ENCODE measurements around the gene AURKAIP1. TPM values are rescaled to one million over a fixed set of nuclear protein-coding genes. Genes with fewer than 3 reads are reported as not detected.

The AURKAIP1 gene
- total RNA-seq, 1 experiment from 2014 or later: 196 TPM

DNA sequence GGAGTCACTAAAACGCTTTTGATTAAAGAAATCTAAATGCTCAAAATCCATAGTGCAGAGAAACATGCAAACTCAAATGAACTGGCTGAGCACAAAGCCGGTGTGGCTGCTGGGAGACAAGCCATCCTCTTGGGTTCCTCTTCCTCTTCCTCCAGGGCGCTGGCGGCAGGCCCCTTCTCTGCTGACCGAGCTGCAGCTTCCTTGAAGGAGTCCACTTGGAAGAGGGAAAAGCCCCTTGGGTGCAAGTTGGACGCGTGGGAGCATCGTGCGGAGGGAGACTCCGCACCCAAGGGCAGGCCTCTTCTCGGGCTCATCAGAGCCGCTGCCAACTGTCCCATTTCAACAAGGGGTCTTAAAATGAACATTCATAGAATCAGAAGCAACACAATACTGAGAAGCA is 16.2 kb upstream of the AURKAIP1 start:
- Histone ChIP-seq H4K91ac (ENCODE audit: insufficient read length, low read depth, low read length) (no peak overlapping the region), H3K23me2 (ENCODE audit: insufficient read length, low read depth, low read length, poor library complexity, severe bottlenecking) (no peaks in the 10 kb centered on the region), H3K23ac (ENCODE audit: insufficient read length, low read depth, low read length) (no peak overlapping the region), H2BK5ac (ENCODE audit: insufficient read length, low read length) (no peak overlapping the region), H4K5ac (ENCODE audit: insufficient read length, low read depth, low read length) (no peak overlapping the region), H3K4me2 (ENCODE audit: insufficient read depth, insufficient read length, low read length) (no peak overlapping the region), H2AK5ac (ENCODE audit: insufficient read length, low read length) (no peak overlapping the region), H4K8ac (replicated peaks; ENCODE audit: insufficient read length, low read depth, low read length) (no peak overlapping the region), H3K4ac (ENCODE audit: low read depth, low read length) (no peak overlapping the region), H3K4me1 (ENCODE audit: insufficient read depth, low read length) (no peaks in the 10 kb centered on the region), H3K79me1 (ENCODE audit: insufficient read depth, low read depth, low read length, poor library complexity, severe bottlenecking) (no peaks in the 10 kb centered on the region), H3K56ac (ENCODE audit: insufficient read length, low read depth, low read length) (no peak overlapping the region), H3T11ph (ENCODE audit: low read length) (no peak overlapping the region), H3K27ac (ENCODE audit: insufficient read length, low read depth, low read length) (no peak overlapping the region), H3K9ac (ENCODE audit: extremely low read depth, insufficient read length, low read length) (no peak overlapping the region), H2BK20ac (ENCODE audit: low read depth, low read length, poor library complexity, severe bottlenecking) (no peak overlapping the region), H2BK12ac (ENCODE audit: insufficient read length, low read depth, low read length) (no peak overlapping the region), H3K27me3 (ENCODE audit: insufficient read depth, low read length) (no peaks in the 10 kb centered on the region), H3K18ac (ENCODE audit: insufficient read length, low read depth, low read length) (no peak overlapping the region), H2AFZ (ENCODE audit: low read length) (no peak overlapping the region), H2BK15ac (ENCODE audit: low read depth, low read length) (no peak overlapping the region), H3K79me2 (ENCODE audit: insufficient read depth, low read length) (no peaks in the 10 kb centered on the region), H2BK120ac (ENCODE audit: low read depth, low read length, poor library complexity, severe bottlenecking) (no peak overlapping the region), H4K20me1 (ENCODE audit: control insufficient read depth, insufficient read depth, insufficient read length) (no peaks in the 10 kb centered on the region), H3K9me3 (ENCODE audit: control insufficient read depth, low read depth, low read length) (no peaks in the 10 kb centered on the region), H3K14ac (ENCODE audit: insufficient read depth, low read length) (no peak overlapping the region)
- Mint-ChIP-seq H3K36me3 (ENCODE audit: insufficient read depth in 1 of 3, low read depth in 3 of 3) (peaks cover 79 to 98% (median 96%) of the 10 kb centered on the region in 3 experiments), H3K27ac (no peak overlapping the region), H3K4me3 (no peak overlapping the region), H3K9me3 (no peaks in the 10 kb centered on the region), H3K4me1 (no peaks in the 10 kb centered on the region), H3K27me3 (ENCODE audit: low read depth) (no peaks in the 10 kb centered on the region)
- DNase-seq: no peak
- TF ChIP-seq CTCF (conservative IDR thresholded peaks at IDR 0.05): no peak
- no CpG with 5 or more reads among the region's 12 CpGs for WGBS (ENCODE audit: extremely low coverage, insufficient read length, low lambda C conversion rate)

Data from H9 (cell line).